Measurements from ENCODE around the gene ZNRF1. TPM values are rescaled to one million over a fixed set of nuclear protein-coding genes. Genes with fewer than 3 reads are reported as not detected.

The ZNRF1 gene
- total RNA-seq, 6 experiments from 2014 or later, result 10.2 to 18.8 (median 11.1) TPM

- Histone ChIP-seq H3K36me3 (peaks cover 0 to 16% (median 0%) of the 10 kb centered on the region in 4 donors), H3K4me1 (no peaks in the 10 kb centered on the region), H3K4me3 (no peak overlapping the region), H3K27ac (no peak overlapping the region), H3K27me3 (no peaks in the 10 kb centered on the region), H3K9me3 (no peaks in the 10 kb centered on the region)
- TF ChIP-seq POLR2A (IDR thresholded peaks at IDR 0.05) (no peak), CTCF (IDR thresholded peaks at IDR 0.05) (no peak)
- 64% methylated on average over 8 of the region's 8 CpGs for WGBS (ENCODE audit: insufficient coverage, low coverage, low lambda C conversion rate, missing lambda C conversion rate)
- intact Hi-C loops (cut with DNase I), result no loop called here
- DNase-seq (no peak), ATAC-seq (no peak)
Measured at GRCh38 chr16:75138233-75138632, 139.4 kb downstream of the ZNRF1 start.

GRCh38 chr16:75138636-75139035, 139.8 kb downstream of the ZNRF1 start:
- no peaks in the 10 kb centered on the region for H3K27me3 ChIP-seq
- H3K36me3 ChIP-seq, result peaks cover 0 to 12% (median 0%) of the 10 kb centered on the region in 4 donors
- no peaks in the 10 kb centered on the region for H3K9me3 ChIP-seq
- no peak for TF ChIP-seq CTCF (IDR thresholded peaks at IDR 0.05)
- TF ChIP-seq POLR2A (IDR thresholded peaks at IDR 0.05), result no peak
- ATAC-seq, result no peak
- H3K4me3 ChIP-seq, result no peak overlapping the region
- intact Hi-C loops (cut with DNase I), result no loop called here
- 62% methylated on average over 9 of the region's 9 CpGs for WGBS (ENCODE audit: insufficient coverage, low coverage, low lambda C conversion rate, missing lambda C conversion rate)
- H3K4me1 ChIP-seq, result no peaks in the 10 kb centered on the region
- DNase-seq, result no peak
- H3K27ac ChIP-seq, result no peak overlapping the region

- Histone ChIP-seq H3K27ac (no peak overlapping the region), H3K36me3 (peaks cover 0 to 12% (median 0%) of the 10 kb centered on the region in 4 donors), H3K4me3 (no peak overlapping the region), H3K27me3 (no peaks in the 10 kb centered on the region), H3K9me3 (no peaks in the 10 kb centered on the region), H3K4me1 (no peaks in the 10 kb centered on the region)
- no peak for ATAC-seq
- DNase-seq, result no peak
- intact Hi-C loops (cut with DNase I), result no loop called here
- WGBS (ENCODE audit: insufficient coverage, low coverage, low lambda C conversion rate, missing lambda C conversion rate), result 98% methylated on average over 3 of the region's 5 CpGs
- TF ChIP-seq POLR2A (IDR thresholded peaks at IDR 0.05) (no peak), CTCF (IDR thresholded peaks at IDR 0.05) (no peak)
Measured at GRCh38 chr16:75139498-75139897, 140.7 kb downstream of the ZNRF1 start.

DNA sequence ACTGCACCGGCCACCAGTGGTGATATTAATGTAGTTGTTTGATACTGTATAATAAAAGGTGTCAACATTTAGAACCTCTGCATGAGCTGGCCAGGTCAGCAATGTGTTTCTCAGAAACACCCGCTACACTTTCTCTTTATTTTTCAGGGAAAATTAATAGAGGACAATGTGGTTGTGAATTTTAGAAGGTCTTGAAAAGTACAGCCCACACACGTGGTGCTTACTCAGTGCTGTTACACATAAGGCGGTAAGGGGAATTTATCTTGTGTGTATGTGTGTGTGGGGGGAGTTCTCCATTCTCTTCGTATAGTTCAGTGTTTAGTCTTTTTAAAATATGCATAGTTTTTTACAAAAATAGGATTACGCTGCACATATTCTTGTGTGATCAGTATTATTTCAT, 145.1 kb downstream of the ZNRF1 start:
- Histone ChIP-seq H3K36me3 (peaks cover 0 to 7% (median 0%) of the 10 kb centered on the region in 4 donors), H3K27me3 (no peaks in the 10 kb centered on the region), H3K4me1 (peaks cover 0 to 4% (median 0%) of the 10 kb centered on the region in 4 donors), H3K27ac (no peak overlapping the region), H3K9me3 (no peaks in the 10 kb centered on the region), H3K4me3 (no peak overlapping the region)
- 71% methylated on average over 5 of the region's 6 CpGs for WGBS (ENCODE audit: insufficient coverage, low coverage, low lambda C conversion rate, missing lambda C conversion rate)
- intact Hi-C loops (cut with DNase I), result no loop called here
- DNase-seq (no peak), ATAC-seq (no peak)
- TF ChIP-seq CTCF (IDR thresholded peaks at IDR 0.05), result no peak

DNA sequence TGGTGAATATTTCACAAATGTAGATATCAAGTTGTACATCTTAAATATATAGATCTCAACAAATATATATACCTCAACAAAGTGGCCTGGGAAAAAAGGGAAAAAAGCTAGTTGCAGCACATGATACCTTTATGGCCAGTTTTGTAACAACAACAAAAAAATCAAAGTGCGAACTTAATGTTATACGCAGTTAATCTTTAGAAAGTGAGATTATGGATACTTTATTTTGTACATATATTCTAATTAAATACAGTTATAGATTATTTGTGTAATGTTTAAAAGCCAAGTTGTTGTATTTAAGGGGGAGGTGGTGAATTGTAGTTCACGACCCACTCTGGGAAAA, 149.1 kb downstream of the ZNRF1 start:
- no peak for ATAC-seq
- intact Hi-C loops (cut with DNase I), result no loop called here
- H3K27ac ChIP-seq, result peak overlapping the region; percentile 59 to 92 (median 74)
- H3K27me3 ChIP-seq, result no peaks in the 10 kb centered on the region
- DNase-seq, result no peak
- peaks cover 0 to 7% (median 2%) of the 10 kb centered on the region in 4 donors for H3K9me3 ChIP-seq
- peaks cover 0 to 12% (median 0%) of the 10 kb centered on the region in 4 donors for H3K4me1 ChIP-seq
- 40% methylated on average over 3 of the region's 3 CpGs for whole genome bisulfite sequencing (ENCODE audit: insufficient coverage, low coverage, low lambda C conversion rate, missing lambda C conversion rate)
- H3K36me3 ChIP-seq, result peaks cover 0 to 7% (median 0%) of the 10 kb centered on the region in 4 donors
- H3K4me3 ChIP-seq, result peak overlapping the region; percentile 85 to 100 (median 95)
- TF ChIP-seq POLR2A (IDR thresholded peaks at IDR 0.05) (no peak), CTCF (IDR thresholded peaks at IDR 0.05) (no peak)

Measured in right lobe of liver (tissue), 6 donors.